Measurements from ENCODE around the gene RDX. TPM values are rescaled to one million over a fixed set of nuclear protein-coding genes. Genes with fewer than 3 reads are reported as not detected.

Gene RDX
- total and polyA plus RNA-seq, 2 donors (not counting 1 experiment from before 2014, with no cell fraction given), result 4.4 to 34.8 TPM

GRCh38 chr11:110335358-110335757 is 38.9 kb upstream of the RDX start:
- TF ChIP-seq EZH2 (IDR thresholded peaks at IDR 0.05; ENCODE audit: borderline replicate concordance, insufficient read depth, low read depth, low read length, poor library complexity, severe bottlenecking) (no peak), CTCF (IDR thresholded peaks at IDR 0.05) (no peak)
- no peaks in the 10 kb centered on the region for H3K27me3 Mint-ChIP-seq
- H3K27ac Mint-ChIP-seq, result no peak overlapping the region
- H3K27me3 ChIP-seq (replicated peaks in 1 of 4; ENCODE audit: control extremely low read depth in 1 of 4, control insufficient read depth in 3 of 4, insufficient read depth in 4 of 4, low read length in 3 of 4), result no peaks in the 10 kb centered on the region
- H4K20me1 ChIP-seq (ENCODE audit: control insufficient read depth, insufficient read depth, low read length, poor library complexity, severe bottlenecking), result no peaks in the 10 kb centered on the region
- no peaks in the 10 kb centered on the region for H3K79me2 ChIP-seq (ENCODE audit: control insufficient read depth, insufficient read depth, low read length)
- DNase-seq (no peak), ATAC-seq (ENCODE audit: low read depth) (no peak)
- intact Hi-C loops (cut with micrococcal nuclease), result no loop called here
- ChIA-PET CTCF (no interaction called here), POLR2A (no interaction called here)
- no peak overlapping the region for H3K27ac ChIP-seq (ENCODE audit: low read length in 2 of 2)
- no peaks in the 10 kb centered on the region for H3K9me3 Mint-ChIP-seq (ENCODE audit: insufficient read depth)
- H3K4me3 Mint-ChIP-seq, result no peak overlapping the region
- H3K4me1 Mint-ChIP-seq, result peaks cover 3% of the 10 kb centered on the region
- 100% methylated on average over 1 of the region's 4 CpGs for WGBS (ENCODE audit: insufficient coverage)
- no peaks in the 10 kb centered on the region for H3K36me3 ChIP-seq (replicated peaks in 1 of 2; ENCODE audit: control extremely low read depth in 1 of 2, control insufficient read depth in 1 of 2, extremely low read depth in 1 of 2, insufficient read depth in 2 of 2, low read length in 1 of 2)
- H3K4me3 ChIP-seq (ENCODE audit: control extremely low read depth in 1 of 5, extremely low read depth in 1 of 5, insufficient read depth in 1 of 5, low read depth in 2 of 5, low read length in 4 of 5), result no peak overlapping the region
- H3K9me3 ChIP-seq (ENCODE audit: control extremely low read depth in 1 of 3, control insufficient read depth in 2 of 3, insufficient read depth in 1 of 3, low read length in 2 of 3), result no peaks in the 10 kb centered on the region
- no peak overlapping the region for H3K9ac ChIP-seq (ENCODE audit: low read length)
- H2AFZ ChIP-seq (ENCODE audit: insufficient read depth, low read depth, low read length, poor library complexity, severe bottlenecking), result no peak overlapping the region
- H3K4me2 ChIP-seq (replicated peaks; ENCODE audit: low read depth, low read length, poor library complexity, severe bottlenecking), result no peak overlapping the region
- no peaks in the 10 kb centered on the region for H3K4me1 ChIP-seq (ENCODE audit: control insufficient read depth in 2 of 2, insufficient read depth in 2 of 2, low read length in 2 of 2)

GRCh38 chr11:110331626-110332025 is 35.2 kb upstream of the RDX start:
- Mint-ChIP-seq H3K27me3 (no peaks in the 10 kb centered on the region), H3K4me1 (peaks cover 19% of the 10 kb centered on the region), H3K4me3 (no peak overlapping the region), H3K9me3 (ENCODE audit: insufficient read depth) (peaks cover 2% of the 10 kb centered on the region), H3K27ac (no peak overlapping the region)
- Histone ChIP-seq H4K20me1 (ENCODE audit: control insufficient read depth, insufficient read depth, low read length, poor library complexity, severe bottlenecking) (no peaks in the 10 kb centered on the region), H3K4me3 (ENCODE audit: control extremely low read depth in 1 of 5, extremely low read depth in 1 of 5, insufficient read depth in 1 of 5, low read depth in 2 of 5, low read length in 4 of 5) (no peak overlapping the region), H3K27me3 (replicated peaks in 1 of 4; ENCODE audit: control extremely low read depth in 1 of 4, control insufficient read depth in 3 of 4, insufficient read depth in 4 of 4, low read length in 3 of 4) (no peaks in the 10 kb centered on the region), H3K9ac (ENCODE audit: low read length) (no peak overlapping the region), H3K4me1 (ENCODE audit: control insufficient read depth in 2 of 2, insufficient read depth in 2 of 2, low read length in 2 of 2) (peaks cover 5 to 9% of the 10 kb centered on the region in 2 donors), H3K79me2 (ENCODE audit: control insufficient read depth, insufficient read depth, low read length) (no peaks in the 10 kb centered on the region), H3K27ac (ENCODE audit: low read length in 2 of 2) (no peak overlapping the region), H2AFZ (ENCODE audit: insufficient read depth, low read depth, low read length, poor library complexity, severe bottlenecking) (no peak overlapping the region), H3K9me3 (ENCODE audit: control extremely low read depth in 1 of 3, control insufficient read depth in 2 of 3, insufficient read depth in 1 of 3, low read length in 2 of 3) (peaks cover 1 to 20% (median 2%) of the 10 kb centered on the region in 3 donors), H3K4me2 (replicated peaks; ENCODE audit: low read depth, low read length, poor library complexity, severe bottlenecking) (no peak overlapping the region), H3K36me3 (replicated peaks in 1 of 2; ENCODE audit: control extremely low read depth in 1 of 2, control insufficient read depth in 1 of 2, extremely low read depth in 1 of 2, insufficient read depth in 2 of 2, low read length in 1 of 2) (no peaks in the 10 kb centered on the region)
- ChIA-PET POLR2A (no interaction called here), CTCF (interaction anchor here (0.6 to 1.3 kb wide), 2 partner anchors 38 to 130 kb away, joined by 5 to 7 read pairs; no protein-coding TSS in a partner anchor)
- no peak for ATAC-seq (ENCODE audit: low read depth)
- DNase-seq, result no peak
- intact Hi-C loops (cut with micrococcal nuclease), result no loop called here
- WGBS (ENCODE audit: insufficient coverage), result no CpG with 5 or more reads among the region's 1 CpG
- TF ChIP-seq CTCF (IDR thresholded peaks at IDR 0.05) (no peak), EZH2 (IDR thresholded peaks at IDR 0.05; ENCODE audit: borderline replicate concordance, insufficient read depth, low read depth, low read length, poor library complexity, severe bottlenecking) (no peak)
